ENCODE data around the gene KRCC1. TPM values are rescaled to one million over a fixed set of nuclear protein-coding genes. Genes with fewer than 3 reads are reported as not detected.

Gene KRCC1
- 26.7 and 34.5 TPM in 2 replicates for total RNA-seq

GRCh38 chr2:88055371-88056128 is at the start of gene KRCC1:
Gene KRCC1 (minus strand): TSS chr2:88055783. CDS start chr2:88028563, 27,220 bp downstream.

GRCh38 chr2:88067598-88067997 is 12.0 kb upstream of the KRCC1 start, which contains the start of gene SMYD1:
Gene SMYD1 (plus strand): TSS chr2:88067825. CDS start chr2:88067865, 40 bp downstream.

GRCh38 chr2:88016086-88016959 is 39.3 kb downstream of the KRCC1 start, which contains the start of gene RNU2-63P:
Gene RNU2-63P (minus strand): TSS chr2:88016547.

Other genes starting within 250 kb of the KRCC1 start
- 0.89 and 3.6 TPM in 2 replicates for gene RGPD2, start 230.0 kb downstream of the KRCC1 start, total RNA-seq
- 23.4 TPM in 1 of 2 replicates, not detected in the other for gene RNU2-63P, start 39.2 kb downstream of the KRCC1 start, total RNA-seq
- gene SMYD1, start 12.0 kb upstream of the KRCC1 start, total RNA-seq: not detected in 2 replicates
- gene FABP1, start 72.3 kb upstream of the KRCC1 start, total RNA-seq: not detected in 2 replicates
- gene THNSL2, start 114.6 kb upstream of the KRCC1 start, total RNA-seq: 12.7 and 20.4 TPM in 2 replicates